Measurements from ENCODE around the gene SH3BP2.

- TF ChIP-seq POLR2A (IDR thresholded peaks at IDR 0.05) (no peak), POLR2AphosphoS5 (IDR thresholded peaks at IDR 0.05) (no peak)
- TF ChIP-seq, protein P1, sequence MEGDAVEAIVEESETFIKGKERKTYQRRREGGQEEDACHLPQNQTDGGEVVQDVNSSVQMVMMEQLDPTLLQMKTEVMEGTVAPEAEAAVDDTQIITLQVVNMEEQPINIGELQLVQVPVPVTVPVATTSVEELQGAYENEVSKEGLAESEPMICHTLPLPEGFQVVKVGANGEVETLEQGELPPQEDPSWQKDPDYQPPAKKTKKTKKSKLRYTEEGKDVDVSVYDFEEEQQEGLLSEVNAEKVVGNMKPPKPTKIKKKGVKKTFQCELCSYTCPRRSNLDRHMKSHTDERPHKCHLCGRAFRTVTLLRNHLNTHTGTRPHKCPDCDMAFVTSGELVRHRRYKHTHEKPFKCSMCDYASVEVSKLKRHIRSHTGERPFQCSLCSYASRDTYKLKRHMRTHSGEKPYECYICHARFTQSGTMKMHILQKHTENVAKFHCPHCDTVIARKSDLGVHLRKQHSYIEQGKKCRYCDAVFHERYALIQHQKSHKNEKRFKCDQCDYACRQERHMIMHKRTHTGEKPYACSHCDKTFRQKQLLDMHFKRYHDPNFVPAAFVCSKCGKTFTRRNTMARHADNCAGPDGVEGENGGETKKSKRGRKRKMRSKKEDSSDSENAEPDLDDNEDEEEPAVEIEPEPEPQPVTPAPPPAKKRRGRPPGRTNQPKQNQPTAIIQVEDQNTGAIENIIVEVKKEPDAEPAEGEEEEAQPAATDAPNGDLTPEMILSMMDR (IDR thresholded peaks at IDR 0.05), result no peak
These were observed 24.0 kb upstream of the SH3BP2 start for GRCh38 chr4:2768921-2769336.

All from prostate gland (tissue), 2 donors.